Pancreas (tissue), 10 donors: ENCODE measurements around the gene MESD. TPM values are rescaled to one million over a fixed set of nuclear protein-coding genes. Genes with fewer than 3 reads are reported as not detected.

Experiments
- ATAC-seq, 4 donors: fragments of 200-7000 bp; cut with Tn5 transposase; one replicate each; pipeline versions ENCODE4 v1.8.0 to v1.9.1; 2020; ENCODE audit warnings: mild to moderate bottlenecking in 4 of 4, moderate library complexity in 4 of 4
- DNase-seq, 6 donors: peaks; one replicate each; pipeline ENCODE4 v3.0.0-alpha.2; 2020
- FAIRE-seq: peaks from 2 replicates; lab custom pipeline; 2012; peaks lifted over from hg19 to GRCh38; lab: Jason Lieb, UNC
- H3K27ac ChIP-seq, 4 donors: fragments of 200-600 bp; sonication (generic); 1 replicate in 3 of 4; 2 replicates in 1 of 4; pipeline versions ENCODE4 v1.5.0 to v1.8.0; 2020
- H3K27me3 ChIP-seq, 4 donors: fragments of 200-600 bp; one replicate each; pipeline ENCODE4 v1.8.0; 2021
- H3K36me3 ChIP-seq, 3 donors: fragments of 200-600 bp; sonication (generic) in 1 of 3; one replicate each; pipeline versions ENCODE4 v1.5.0 to v1.8.0; 2020 to 2021
- H3K4me1 ChIP-seq, 3 donors: fragments of 200-600 bp; one replicate each; pipeline ENCODE4 v1.8.0; 2021
- H3K4me3 ChIP-seq, 4 donors: fragments of 200-600 bp; sonication (generic) in 2 of 4; one replicate each; pipeline versions ENCODE4 v1.5.0 to v1.8.0; 2020 to 2021
- H3K9me3 ChIP-seq, 4 donors: fragments of 200-600 bp; one replicate each; pipeline ENCODE4 v1.8.0; 2021
- WGBS, 2 donors: extraction: QIAGEN DNeasy Blood & Tissue Kit; methylation state at CpG; one replicate each; pipeline ENCODE4 v1.1.7; 2013; 5-methylcytosine and 5-hydroxymethylcytosine counted together
- intact Hi-C, 3 donors: fragments of 100-400 bp; cut with DNase I; formaldehyde crosslinking; loops; one replicate each; pipeline versions ENCODE4 v1.11.1 to v1.14.2; 2022
- polyA plus RNA-seq, 2 donors: library from polyadenylated mRNA; stranded (reverse); fragments of 200-250 nt; gene quantifications; one replicate each; pipeline ENCODE4 v1.2.3, GENCODE V29; 2013
- total RNA-seq, 6 donors: library from RNA; stranded (reverse); fragmentation: NEBNext Ultra II Directional in 4 of 6; extraction: Animal tissue kit (Norgen Biotek cat#: 25700) in 4 of 6; gene quantifications; one replicate each; pipeline versions ENCODE4 v1.2.1 to v1.2.4, GENCODE V29; 2021 to 2023
- TF ChIP-seq, protein P1 (sequence below), 4 donors: fragments of 200-600 bp; sonication (generic) in 3 of 4; IDR thresholded peaks; one replicate each; pipeline versions ENCODE4 v1.5.0 to v1.8.0; 2021; ENCODE audit warnings: antibody characterized with exemption in 4 of 4
- donor health status: healthy with polysubstance abuse.
- donor health status: DM: no; HTN: no; CAD: no; lungs with moderate emphysema.
- donor health status: DM: no; HTN: no; CAD: no.
- donor health status: control.
- donor health status: control.
- donor health status: Bipolar disorder and iron deficiency.
- donor health status: DM: yes; HTN: yes; CAD: no.
- donor health status: DM: no; HTN: no; CAD: no.
- donor health status: DM: no; HTN: no; CAD: no.
- donor health status: DM: yes; HTN: yes; CAD: no.

The MESD gene
- total and polyA plus RNA-seq, 8 donors, result 10.5 to 18.5 (median 13.1) TPM

DNA sequence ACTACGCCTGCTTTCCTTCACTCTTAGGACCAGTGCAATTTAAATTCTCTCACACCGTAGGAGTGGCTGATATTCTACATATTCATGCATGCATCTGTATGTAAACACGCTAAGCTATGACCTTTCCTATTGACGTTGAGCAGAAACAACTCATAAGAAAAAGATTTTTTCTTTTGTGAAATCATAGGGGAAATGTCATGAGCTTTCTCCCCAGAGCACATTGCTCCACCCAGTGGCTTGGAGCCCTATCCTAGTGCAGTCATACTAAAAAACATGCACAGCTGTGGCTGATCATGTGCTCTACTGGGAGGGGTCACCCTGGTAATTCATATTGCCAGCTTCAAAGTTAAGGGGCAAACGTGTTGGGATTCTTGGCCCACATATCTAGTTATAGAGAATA is 1.8 kb upstream of the MESD start:
- 65 to 70% methylated on average over 5 of the region's 5 CpGs for WGBS, 2 donors
- intact Hi-C loops, result no loop called here
- peak overlapping the region in 1 of 4 donors; percentile 88 for H3K27ac ChIP-seq
- H3K36me3 ChIP-seq, result no peaks in the 10 kb centered on the region
- no peak overlapping the region for H3K4me3 ChIP-seq
- H3K9me3 ChIP-seq, result no peaks in the 10 kb centered on the region
- ATAC-seq, result peak in 3 of 4 donors; percentile 27 to 55 (median 40)
- no peak for FAIRE-seq
- DNase-seq, result peak in 3 of 6 donors; percentile 45 to 63 (median 48)
- no peaks in the 10 kb centered on the region for H3K27me3 ChIP-seq
- peaks cover 11 to 37% (median 13%) of the 10 kb centered on the region in 3 donors for H3K4me1 ChIP-seq
- TF ChIP-seq, protein P1, sequence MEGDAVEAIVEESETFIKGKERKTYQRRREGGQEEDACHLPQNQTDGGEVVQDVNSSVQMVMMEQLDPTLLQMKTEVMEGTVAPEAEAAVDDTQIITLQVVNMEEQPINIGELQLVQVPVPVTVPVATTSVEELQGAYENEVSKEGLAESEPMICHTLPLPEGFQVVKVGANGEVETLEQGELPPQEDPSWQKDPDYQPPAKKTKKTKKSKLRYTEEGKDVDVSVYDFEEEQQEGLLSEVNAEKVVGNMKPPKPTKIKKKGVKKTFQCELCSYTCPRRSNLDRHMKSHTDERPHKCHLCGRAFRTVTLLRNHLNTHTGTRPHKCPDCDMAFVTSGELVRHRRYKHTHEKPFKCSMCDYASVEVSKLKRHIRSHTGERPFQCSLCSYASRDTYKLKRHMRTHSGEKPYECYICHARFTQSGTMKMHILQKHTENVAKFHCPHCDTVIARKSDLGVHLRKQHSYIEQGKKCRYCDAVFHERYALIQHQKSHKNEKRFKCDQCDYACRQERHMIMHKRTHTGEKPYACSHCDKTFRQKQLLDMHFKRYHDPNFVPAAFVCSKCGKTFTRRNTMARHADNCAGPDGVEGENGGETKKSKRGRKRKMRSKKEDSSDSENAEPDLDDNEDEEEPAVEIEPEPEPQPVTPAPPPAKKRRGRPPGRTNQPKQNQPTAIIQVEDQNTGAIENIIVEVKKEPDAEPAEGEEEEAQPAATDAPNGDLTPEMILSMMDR (IDR thresholded peaks at IDR 0.05), result no peak

DNA sequence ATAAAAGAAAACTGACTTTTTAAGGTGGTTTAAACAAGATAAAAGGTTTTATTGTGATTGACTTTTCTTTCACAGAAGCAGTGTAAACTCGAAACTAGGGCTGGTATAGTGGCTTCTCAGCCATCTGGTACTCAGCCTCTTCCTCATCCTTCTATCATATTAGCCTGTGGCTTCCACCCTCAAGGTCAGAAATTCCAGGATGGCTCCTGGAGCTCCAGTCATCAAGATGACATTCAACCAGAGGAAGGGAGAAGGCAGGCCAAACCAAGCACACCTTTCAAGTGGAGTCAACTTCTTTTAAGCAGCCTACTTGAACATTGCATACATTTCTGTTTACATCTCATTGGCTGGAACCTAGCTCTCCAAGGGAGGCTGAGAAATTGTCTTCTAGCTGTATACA is 1.3 kb upstream of the MESD start:
- peaks cover 11 to 37% (median 14%) of the 10 kb centered on the region in 3 donors for H3K4me1 ChIP-seq
- TF ChIP-seq, protein P1 (IDR thresholded peaks at IDR 0.05), result no peak
- H3K27ac ChIP-seq, result peak overlapping the region in 2 of 4 donors; percentile 88 to 94
- no peaks in the 10 kb centered on the region for H3K9me3 ChIP-seq
- H3K36me3 ChIP-seq, result no peaks in the 10 kb centered on the region
- no peak overlapping the region for H3K4me3 ChIP-seq
- ATAC-seq (no peak), FAIRE-seq (no peak), DNase-seq (no peak)
- no peaks in the 10 kb centered on the region for H3K27me3 ChIP-seq
- intact Hi-C loops, result no loop called here
- 79 to 80% methylated on average over 1 of the region's 1 CpG for WGBS, 2 donors

DNA sequence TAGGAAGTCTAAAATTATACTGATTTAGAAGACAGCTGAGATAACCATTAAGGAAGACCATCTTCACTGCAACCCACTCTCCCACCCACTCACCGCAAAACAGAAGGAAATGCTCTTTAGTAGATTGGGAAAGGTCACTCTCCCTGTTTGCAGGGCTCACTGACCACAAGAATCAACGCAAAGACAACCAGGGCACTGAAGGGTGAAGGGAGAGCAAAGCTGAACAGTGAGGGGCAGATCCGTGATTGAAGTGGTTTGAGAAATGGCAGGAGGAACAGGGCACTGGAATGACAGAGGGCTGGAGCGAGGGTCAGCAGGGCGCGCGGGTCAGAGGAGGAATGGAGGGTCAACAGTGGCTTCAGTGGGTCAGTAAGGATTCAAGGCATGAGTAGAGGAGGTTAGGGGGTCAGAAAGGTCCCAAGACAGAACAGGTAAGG is 520 bp downstream of the MESD start:
- intact Hi-C loops, result no loop called here
- ATAC-seq, result peak in 3 of 4 donors; percentile 2 to 13 (median 6)
- H3K4me3 ChIP-seq, result peak overlapping the region; percentile 64 to 94 (median 84)
- WGBS, 2 donors, result 0 to 2% methylated on average over 7 of the region's 7 CpGs
- peak overlapping the region; percentile 81 to 94 (median 88) for H3K27ac ChIP-seq
- FAIRE-seq, result no peak
- DNase-seq, result peak in 1 of 6 donors; percentile 37
- no peaks in the 10 kb centered on the region for H3K27me3 ChIP-seq
- TF ChIP-seq, protein P1 (IDR thresholded peaks at IDR 0.05), result no peak
- no peaks in the 10 kb centered on the region for H3K36me3 ChIP-seq
- peaks cover 11 to 37% (median 14%) of the 10 kb centered on the region in 3 donors for H3K4me1 ChIP-seq
- no peaks in the 10 kb centered on the region for H3K9me3 ChIP-seq

DNA sequence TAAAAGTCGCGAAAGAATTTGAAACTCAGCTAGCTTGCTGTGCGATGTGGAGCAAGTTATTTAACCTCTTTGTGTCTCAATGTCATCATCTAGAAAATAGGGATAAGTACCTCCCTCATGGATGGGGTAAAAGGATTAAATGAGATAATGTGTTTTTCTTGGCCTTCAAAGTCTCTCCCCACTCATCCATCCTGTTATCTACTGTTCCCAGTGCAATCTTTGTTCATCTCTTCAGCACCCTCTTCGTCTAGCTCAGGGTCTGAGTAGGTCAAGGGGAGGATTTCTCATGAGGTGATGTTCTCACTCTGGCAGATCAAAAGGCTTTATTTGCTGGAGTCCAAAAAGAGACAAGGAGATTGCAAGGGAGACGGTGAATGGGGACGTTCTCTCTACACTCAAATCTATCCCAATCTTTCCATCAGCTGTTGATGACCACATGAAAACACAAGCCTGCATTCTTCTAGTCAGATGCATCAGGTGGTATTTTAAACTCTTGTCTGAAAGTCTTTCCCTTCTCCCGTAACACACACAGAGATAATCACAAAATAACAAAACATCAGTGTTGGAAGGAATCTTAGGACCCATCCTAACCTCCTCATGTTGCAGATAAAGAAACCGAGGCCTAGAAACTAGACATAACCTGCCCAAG is 1.3 kb downstream of the MESD start:
- H3K4me3 ChIP-seq, result peak overlapping the region; percentile 64 to 94 (median 84)
- H3K36me3 ChIP-seq, result no peaks in the 10 kb centered on the region
- TF ChIP-seq, protein P1 (IDR thresholded peaks at IDR 0.05), result no peak
- no peak for ATAC-seq
- no peak overlapping the region for H3K27ac ChIP-seq
- H3K4me1 ChIP-seq, result peaks cover 11 to 37% (median 14%) of the 10 kb centered on the region in 3 donors
- DNase-seq, result no peak
- FAIRE-seq, result no peak
- H3K9me3 ChIP-seq, result no peaks in the 10 kb centered on the region
- H3K27me3 ChIP-seq, result no peaks in the 10 kb centered on the region
- intact Hi-C loops, result no loop called here
- WGBS, 2 donors, result 30 to 35% methylated on average over 8 of the region's 8 CpGs

DNA sequence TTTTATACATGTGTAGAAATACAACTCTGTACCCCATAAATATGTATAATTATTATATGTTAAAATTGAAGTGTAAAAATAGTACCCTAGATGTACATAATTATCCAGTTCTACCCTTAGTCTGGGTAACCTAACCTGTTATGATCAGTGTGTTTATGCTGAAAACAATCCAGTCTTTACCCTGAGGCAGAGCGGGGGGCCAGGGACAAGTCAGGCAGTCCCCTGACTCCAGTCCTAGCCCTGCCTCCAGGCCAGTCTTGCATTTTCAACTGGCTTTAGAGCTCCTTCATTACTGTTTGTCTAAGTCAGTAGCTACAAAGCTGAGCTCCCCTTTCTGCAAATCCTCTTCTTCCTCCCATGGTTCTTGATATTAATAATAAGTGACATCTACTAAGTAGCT is 3.1 kb downstream of the MESD start:
- intact Hi-C loops, result no loop called here
- TF ChIP-seq, protein P1 (IDR thresholded peaks at IDR 0.05), result no peak
- FAIRE-seq (no peak), ATAC-seq (no peak), DNase-seq (no peak)
- Histone ChIP-seq H3K4me3 (no peak overlapping the region), H3K27ac (no peak overlapping the region), H3K4me1 (peaks cover 11 to 32% (median 14%) of the 10 kb centered on the region in 3 donors), H3K9me3 (no peaks in the 10 kb centered on the region), H3K27me3 (no peaks in the 10 kb centered on the region), H3K36me3 (peaks cover 0 to 4% (median 0%) of the 10 kb centered on the region in 3 donors)
- WGBS, 2 donors, result 95 to 100% methylated on average over 1 of the region's 1 CpG
